ENCODE results near the gene LIG3. TPM values are rescaled to one million over a fixed set of nuclear protein-coding genes. Genes with fewer than 3 reads are reported as not detected.

Gene LIG3
- polyA plus RNA-seq, 3 donors, result 6.0 to 14.6 (median 7.5) TPM

DNA sequence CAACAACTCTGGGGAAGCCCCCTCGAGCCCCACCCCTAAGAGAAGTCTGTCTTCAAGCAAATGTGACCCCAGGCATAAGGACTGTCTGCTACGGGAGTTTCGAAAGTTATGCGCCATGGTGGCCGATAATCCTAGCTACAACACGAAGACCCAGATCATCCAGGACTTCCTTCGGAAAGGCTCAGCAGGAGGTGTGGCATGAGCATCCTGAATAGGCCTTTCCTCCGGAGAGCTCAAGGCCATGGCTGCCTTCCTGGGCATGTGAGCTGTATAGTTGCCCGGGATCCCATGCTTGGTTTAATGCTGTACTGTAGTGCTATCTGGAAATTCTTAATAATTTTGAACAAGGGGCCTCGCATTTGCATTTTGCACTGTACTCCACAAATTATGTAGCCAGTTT lies 9.2 kb downstream of the LIG3 start:
- no peak for DNase-seq
- Histone ChIP-seq H3K9ac (ENCODE audit: insufficient read depth, low read length, poor library complexity, severe bottlenecking) (no peak overlapping the region), H3K79me2 (ENCODE audit: insufficient read depth, low read length) (peaks cover 6% of the 10 kb centered on the region), H2AFZ (ENCODE audit: insufficient read depth, low read depth, low read length, poor library complexity, severe bottlenecking) (no peak overlapping the region), H3K36me3 (replicated peaks in 1 of 2; ENCODE audit: control insufficient read depth in 1 of 2, insufficient read depth in 2 of 2, low read length in 2 of 2) (peaks cover 10 to 96% of the 10 kb centered on the region in 2 donors), H3K27ac (ENCODE audit: low read depth in 1 of 2, low read length in 2 of 2) (peak overlapping the region in 1 of 2 donors; percentile 21), H3K9me3 (replicated peaks in 1 of 2; ENCODE audit: control insufficient read depth in 1 of 2, insufficient read depth in 1 of 2, low read length in 2 of 2) (no peaks in the 10 kb centered on the region), H4K20me1 (ENCODE audit: insufficient read depth, low read length) (no peaks in the 10 kb centered on the region), H3K4me2 (replicated peaks; ENCODE audit: extremely low read depth, low read length, poor library complexity, severe bottlenecking) (no peak overlapping the region), H3K4me1 (ENCODE audit: control insufficient read depth in 1 of 2, insufficient read depth in 2 of 2, low read length in 2 of 2) (peaks cover 34 to 36% of the 10 kb centered on the region in 2 donors), H3K4me3 (replicated peaks in 1 of 3; ENCODE audit: low read depth in 2 of 3, low read length in 3 of 3) (no peak overlapping the region), H3K27me3 (ENCODE audit: control insufficient read depth in 2 of 2, insufficient read depth in 2 of 2, low read length in 2 of 2) (no peaks in the 10 kb centered on the region)
- peaks cover 63% of the 10 kb centered on the region for H3K4me1 Mint-ChIP-seq
- intact Hi-C loops (cut with micrococcal nuclease), result no loop called here
- TF ChIP-seq, protein P1, sequence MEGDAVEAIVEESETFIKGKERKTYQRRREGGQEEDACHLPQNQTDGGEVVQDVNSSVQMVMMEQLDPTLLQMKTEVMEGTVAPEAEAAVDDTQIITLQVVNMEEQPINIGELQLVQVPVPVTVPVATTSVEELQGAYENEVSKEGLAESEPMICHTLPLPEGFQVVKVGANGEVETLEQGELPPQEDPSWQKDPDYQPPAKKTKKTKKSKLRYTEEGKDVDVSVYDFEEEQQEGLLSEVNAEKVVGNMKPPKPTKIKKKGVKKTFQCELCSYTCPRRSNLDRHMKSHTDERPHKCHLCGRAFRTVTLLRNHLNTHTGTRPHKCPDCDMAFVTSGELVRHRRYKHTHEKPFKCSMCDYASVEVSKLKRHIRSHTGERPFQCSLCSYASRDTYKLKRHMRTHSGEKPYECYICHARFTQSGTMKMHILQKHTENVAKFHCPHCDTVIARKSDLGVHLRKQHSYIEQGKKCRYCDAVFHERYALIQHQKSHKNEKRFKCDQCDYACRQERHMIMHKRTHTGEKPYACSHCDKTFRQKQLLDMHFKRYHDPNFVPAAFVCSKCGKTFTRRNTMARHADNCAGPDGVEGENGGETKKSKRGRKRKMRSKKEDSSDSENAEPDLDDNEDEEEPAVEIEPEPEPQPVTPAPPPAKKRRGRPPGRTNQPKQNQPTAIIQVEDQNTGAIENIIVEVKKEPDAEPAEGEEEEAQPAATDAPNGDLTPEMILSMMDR (IDR thresholded peaks at IDR 0.05), result no peak
- no peak overlapping the region for H3K4me3 Mint-ChIP-seq
- H3K27ac Mint-ChIP-seq, result no peak overlapping the region
- WGBS (ENCODE audit: insufficient coverage), result 95% methylated on average over 8 of the region's 10 CpGs
- H3K36me3 Mint-ChIP-seq, result peaks cover 55 to 76% of the 10 kb centered on the region in 2 donors
- peaks cover 0 to 3% (median 0%) of the 10 kb centered on the region in 3 donors for H3K27me3 Mint-ChIP-seq (ENCODE audit: low read depth in 3 of 3)
- peaks cover 0 to 1% (median 0%) of the 10 kb centered on the region in 7 donors for H3K9me3 Mint-ChIP-seq

DNA sequence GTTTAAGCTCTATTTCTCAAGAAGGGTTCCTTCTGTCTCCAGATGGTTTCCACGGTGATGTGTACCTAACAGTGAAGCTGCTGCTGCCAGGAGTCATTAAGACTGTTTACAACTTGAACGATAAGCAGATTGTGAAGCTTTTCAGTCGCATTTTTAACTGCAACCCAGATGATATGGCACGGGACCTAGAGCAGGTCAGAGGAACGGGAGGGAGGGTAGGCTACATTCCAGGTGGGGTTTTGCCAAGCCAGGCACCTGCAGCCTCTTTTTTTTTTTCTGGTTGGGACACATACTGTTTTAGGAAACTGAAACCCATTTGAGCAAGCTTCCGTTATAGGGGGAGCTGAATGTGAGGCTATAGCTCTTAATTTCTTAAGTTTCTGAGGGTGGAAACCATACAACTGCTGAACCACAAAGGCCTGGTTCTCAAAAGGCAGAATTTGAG lies 10.6 kb downstream of the LIG3 start:
- Mint-ChIP-seq H3K36me3 (peaks cover 57 to 74% of the 10 kb centered on the region in 2 donors), H3K4me1 (peaks cover 67% of the 10 kb centered on the region), H3K27me3 (ENCODE audit: low read depth in 3 of 3) (no peaks in the 10 kb centered on the region), H3K4me3 (peak overlapping the region; percentile 61 to 83), H3K9me3 (peaks cover 0 to 1% (median 0%) of the 10 kb centered on the region in 7 donors), H3K27ac (peak overlapping the region; percentile 63 to 92 (median 90))
- H3K79me2 ChIP-seq (ENCODE audit: insufficient read depth, low read length), result no peaks in the 10 kb centered on the region
- TF ChIP-seq, protein P1 (IDR thresholded peaks at IDR 0.05), result no peak
- peak overlapping the region; percentile 15 for H3K4me2 ChIP-seq (replicated peaks; ENCODE audit: extremely low read depth, low read length, poor library complexity, severe bottlenecking)
- DNase-seq, result peak in 2 of 3 donors; percentile 14 to 23
- peak overlapping the region; percentile 38 for H3K9ac ChIP-seq (ENCODE audit: insufficient read depth, low read length, poor library complexity, severe bottlenecking)
- intact Hi-C loops (cut with micrococcal nuclease), result no loop called here
- no peaks in the 10 kb centered on the region for H4K20me1 ChIP-seq (ENCODE audit: insufficient read depth, low read length)
- H3K27me3 ChIP-seq (ENCODE audit: control insufficient read depth in 2 of 2, insufficient read depth in 2 of 2, low read length in 2 of 2), result no peaks in the 10 kb centered on the region
- H3K9me3 ChIP-seq (replicated peaks in 1 of 2; ENCODE audit: control insufficient read depth in 1 of 2, insufficient read depth in 1 of 2, low read length in 2 of 2), result no peaks in the 10 kb centered on the region
- peak overlapping the region; percentile 43 for H2AFZ ChIP-seq (ENCODE audit: insufficient read depth, low read depth, low read length, poor library complexity, severe bottlenecking)
- WGBS (ENCODE audit: insufficient coverage), result 4% methylated on average over 4 of the region's 6 CpGs
- H3K36me3 ChIP-seq (replicated peaks in 1 of 2; ENCODE audit: control insufficient read depth in 1 of 2, insufficient read depth in 2 of 2, low read length in 2 of 2), result peaks cover 14 to 96% of the 10 kb centered on the region in 2 donors
- peak overlapping the region in 1 of 3 experiments; percentile 31 for H3K4me3 ChIP-seq (replicated peaks in 1 of 3; ENCODE audit: low read depth in 2 of 3, low read length in 3 of 3)
- H3K4me1 ChIP-seq (ENCODE audit: control insufficient read depth in 1 of 2, insufficient read depth in 2 of 2, low read length in 2 of 2), result peaks cover 36 to 38% of the 10 kb centered on the region in 2 donors
- peak overlapping the region; percentile 60 to 75 for H3K27ac ChIP-seq (ENCODE audit: low read depth in 1 of 2, low read length in 2 of 2)

Measured in CD14-positive monocyte (primary cell).